Astrocyte (in vitro differentiated cells and primary cell): ENCODE data around the gene SMIM41. TPM values are rescaled to one million over a fixed set of nuclear protein-coding genes. Genes with fewer than 3 reads are reported as not detected.
A peak's percentile ranks its signal among the peaks of the same experiment; 100 is the strongest.

Experiments used
- DNase-seq: peaks from one replicate; pipeline ENCODE4 v3.0.0-alpha.2; 2010; ENCODE audit warnings: low read depth
- FAIRE-seq: peaks from 2 replicates; lab custom pipeline; 2011; peaks lifted over from hg19 to GRCh38; lab: Jason Lieb, UNC
- H2AFZ ChIP-seq: 2 replicates; pipeline ENCODE4 v1.6.0; 2012; ENCODE audit warnings: low read depth, low read length, inconsistent platforms
- H3K27ac ChIP-seq: 2 replicates; pipeline ENCODE4 v1.5.1; 2011; ENCODE audit warnings: low read depth, low read length, inconsistent platforms
- H3K27me3 ChIP-seq: 2 replicates; pipeline ENCODE4 v1.6.0; 2011; ENCODE audit warnings: low read length, inconsistent platforms; ENCODE audit not compliant: insufficient read depth
- H3K36me3 ChIP-seq: 2 replicates; pipeline ENCODE4 v1.5.1; 2011; ENCODE audit warnings: low read length, inconsistent platforms; ENCODE audit not compliant: insufficient read depth
- H3K4me1 ChIP-seq: 2 replicates; pipeline ENCODE4 v1.5.1; 2011; ENCODE audit warnings: low read length, inconsistent platforms; ENCODE audit not compliant: insufficient read depth
- H3K4me2 ChIP-seq: 2 replicates; pipeline ENCODE4 v1.6.0; 2012; ENCODE audit warnings: low read length, inconsistent platforms
- H3K4me3 ChIP-seq: 2 replicates; pipeline ENCODE4 v1.5.1; 2011; ENCODE audit warnings: low read depth, mild to moderate bottlenecking, low read length, inconsistent platforms; ENCODE audit not compliant: insufficient read depth
- H3K79me2 ChIP-seq: 2 replicates; pipeline ENCODE4 v1.6.0; 2012; ENCODE audit warnings: mild to moderate bottlenecking, low read length, inconsistent platforms; ENCODE audit not compliant: insufficient read depth
- H3K9ac ChIP-seq: 2 replicates; pipeline ENCODE4 v1.6.0; 2012; ENCODE audit warnings: mild to moderate bottlenecking, low read length, inconsistent platforms
- H3K9me3 ChIP-seq: 2 replicates; pipeline ENCODE4 v1.5.1; 2012; ENCODE audit warnings: low read depth, mild to moderate bottlenecking, low read length, inconsistent platforms; ENCODE audit not compliant: insufficient read depth
- H4K20me1 ChIP-seq: 2 replicates; pipeline ENCODE4 v1.6.0; 2012; ENCODE audit warnings: low read length, inconsistent platforms; ENCODE audit not compliant: insufficient read depth
- H3K27ac Mint-ChIP-seq: one replicate; pipeline ENCODE4 v1.8.0; 2021; ENCODE audit warnings: mild to moderate bottlenecking, mixed read lengths; ENCODE audit not compliant: unreplicated experiment
- H3K27me3 Mint-ChIP-seq: one replicate; pipeline ENCODE4 v1.8.0; 2021; ENCODE audit warnings: low read depth, mixed read lengths; ENCODE audit not compliant: unreplicated experiment
- H3K36me3 Mint-ChIP-seq: one replicate; pipeline ENCODE4 v1.8.0; 2021; ENCODE audit warnings: low read depth, mixed read lengths; ENCODE audit not compliant: unreplicated experiment
- H3K4me1 Mint-ChIP-seq: one replicate; pipeline ENCODE4 v1.8.0; 2021; ENCODE audit warnings: low read depth, mixed read lengths; ENCODE audit not compliant: unreplicated experiment
- H3K4me3 Mint-ChIP-seq: one replicate; pipeline ENCODE4 v1.8.0; 2021; ENCODE audit warnings: mild to moderate bottlenecking, moderate library complexity, mixed read lengths; ENCODE audit not compliant: unreplicated experiment
- H3K9me3 Mint-ChIP-seq: one replicate; pipeline ENCODE4 v1.8.0; 2021; ENCODE audit warnings: mild to moderate bottlenecking, mixed read lengths; ENCODE audit not compliant: unreplicated experiment
- EZH2 ChIP-seq: IDR thresholded peaks from 2 replicates; pipeline ENCODE4 v1.6.1; 2012; ENCODE audit warnings: mild to moderate bottlenecking, low read length, inconsistent platforms; ENCODE audit not compliant: insufficient read depth
- total RNA-seq: library from RNA; stranded (reverse); gene quantifications from 2 replicates; pipeline ENCODE4 v1.2.1, GENCODE V29; 2021
- TF ChIP-seq, protein P1 (sequence below): IDR thresholded peaks from 2 replicates; pipeline ENCODE4 v1.5.1; 2011; ENCODE audit warnings: low read depth, mild to moderate bottlenecking, inconsistent platforms, low read length, moderate library complexity; ENCODE audit not compliant: insufficient read depth

The SMIM41 gene
- total RNA-seq, 1 donor from 2014 or later, result 0.18 TPM

- Histone ChIP-seq H4K20me1 (peaks cover 56% of the 10 kb centered on the region), H3K9ac (no peak overlapping the region), H3K27me3 (peaks cover 3% of the 10 kb centered on the region), H3K27ac (no peak overlapping the region), H3K4me3 (no peak overlapping the region), H3K36me3 (peaks cover under 1% of the 10 kb centered on the region), H3K79me2 (peaks cover 10% of the 10 kb centered on the region), H3K4me2 (no peak overlapping the region), H2AFZ (no peak overlapping the region), H3K4me1 (peaks cover 15% of the 10 kb centered on the region), H3K9me3 (no peaks in the 10 kb centered on the region)
- Mint-ChIP-seq H3K27me3 (peaks cover 21% of the 10 kb centered on the region), H3K9me3 (no peaks in the 10 kb centered on the region), H3K4me3 (no peak overlapping the region), H3K4me1 (peaks cover 16% of the 10 kb centered on the region), H3K27ac (no peak overlapping the region), H3K36me3 (peaks cover 14% of the 10 kb centered on the region)
- TF ChIP-seq EZH2, result no peak
- TF ChIP-seq, protein P1, sequence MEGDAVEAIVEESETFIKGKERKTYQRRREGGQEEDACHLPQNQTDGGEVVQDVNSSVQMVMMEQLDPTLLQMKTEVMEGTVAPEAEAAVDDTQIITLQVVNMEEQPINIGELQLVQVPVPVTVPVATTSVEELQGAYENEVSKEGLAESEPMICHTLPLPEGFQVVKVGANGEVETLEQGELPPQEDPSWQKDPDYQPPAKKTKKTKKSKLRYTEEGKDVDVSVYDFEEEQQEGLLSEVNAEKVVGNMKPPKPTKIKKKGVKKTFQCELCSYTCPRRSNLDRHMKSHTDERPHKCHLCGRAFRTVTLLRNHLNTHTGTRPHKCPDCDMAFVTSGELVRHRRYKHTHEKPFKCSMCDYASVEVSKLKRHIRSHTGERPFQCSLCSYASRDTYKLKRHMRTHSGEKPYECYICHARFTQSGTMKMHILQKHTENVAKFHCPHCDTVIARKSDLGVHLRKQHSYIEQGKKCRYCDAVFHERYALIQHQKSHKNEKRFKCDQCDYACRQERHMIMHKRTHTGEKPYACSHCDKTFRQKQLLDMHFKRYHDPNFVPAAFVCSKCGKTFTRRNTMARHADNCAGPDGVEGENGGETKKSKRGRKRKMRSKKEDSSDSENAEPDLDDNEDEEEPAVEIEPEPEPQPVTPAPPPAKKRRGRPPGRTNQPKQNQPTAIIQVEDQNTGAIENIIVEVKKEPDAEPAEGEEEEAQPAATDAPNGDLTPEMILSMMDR, result peak; percentile 90
- DNase-seq (peak; percentile 34), FAIRE-seq (peak; percentile 84)
These were observed 3.6 kb downstream of the SMIM41 start for GRCh38 chr12:52082988-52083637.

- H3K4me2 ChIP-seq, result no peak overlapping the region
- peaks cover 51% of the 10 kb centered on the region for H4K20me1 ChIP-seq
- H3K36me3 Mint-ChIP-seq, result peaks cover 17% of the 10 kb centered on the region
- no peak overlapping the region for H3K4me3 ChIP-seq
- H3K4me1 ChIP-seq, result peaks cover 15% of the 10 kb centered on the region
- H3K27ac Mint-ChIP-seq, result peak overlapping the region; percentile 8
- FAIRE-seq (no peak), DNase-seq (no peak)
- no peak overlapping the region for H3K9ac ChIP-seq
- peaks cover 26% of the 10 kb centered on the region for H3K27me3 Mint-ChIP-seq
- no peak for TF ChIP-seq EZH2
- TF ChIP-seq, protein P1, result no peak
- no peak overlapping the region for H3K27ac ChIP-seq
- H3K9me3 Mint-ChIP-seq, result no peaks in the 10 kb centered on the region
- no peak overlapping the region for H3K4me3 Mint-ChIP-seq
- H3K36me3 ChIP-seq, result no peaks in the 10 kb centered on the region
- peaks cover 5% of the 10 kb centered on the region for H3K79me2 ChIP-seq
- no peaks in the 10 kb centered on the region for H3K9me3 ChIP-seq
- H3K27me3 ChIP-seq, result peaks cover 3% of the 10 kb centered on the region
- no peak overlapping the region for H2AFZ ChIP-seq
- H3K4me1 Mint-ChIP-seq, result peaks cover 16% of the 10 kb centered on the region
These were observed 4.1 kb downstream of the SMIM41 start for GRCh38 chr12:52083638-52083996.

DNA sequence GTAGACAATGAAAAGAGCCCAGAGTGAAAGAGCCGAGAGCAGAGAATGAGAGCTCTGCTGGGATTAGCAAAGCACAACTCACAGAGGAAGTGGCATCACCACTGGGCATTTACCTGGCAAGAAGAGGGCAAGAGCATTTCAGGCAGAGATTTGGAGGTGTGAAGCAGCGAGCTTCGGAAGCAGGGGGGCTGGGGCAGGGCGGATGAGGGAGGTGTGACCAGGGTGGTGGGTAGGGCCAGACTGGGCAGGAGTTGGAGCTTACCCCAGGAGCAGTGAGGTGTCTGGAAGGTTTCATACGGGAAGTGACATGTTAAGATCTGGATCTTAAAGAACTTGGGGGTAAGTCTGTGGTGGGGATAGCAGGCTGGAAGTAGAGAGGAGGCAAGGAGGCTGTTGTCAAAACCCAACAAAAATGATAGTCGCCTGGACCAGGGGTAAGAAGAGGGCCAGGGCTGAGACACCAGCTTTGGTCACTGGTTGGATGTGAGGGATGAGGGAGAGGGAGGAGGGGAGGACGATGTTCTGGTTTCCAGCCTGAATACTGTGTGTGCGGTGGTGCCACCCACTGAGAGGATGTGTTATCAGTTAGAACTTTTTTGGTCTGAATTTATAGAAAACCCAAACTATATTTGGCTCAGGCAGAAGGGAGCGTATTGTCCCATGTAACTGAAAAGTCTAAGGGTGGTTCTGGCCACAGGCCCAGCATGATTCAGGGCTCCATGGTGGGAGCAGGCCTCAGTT lies 5.2 kb downstream of the SMIM41 start:
- no peak overlapping the region for H3K4me3 ChIP-seq

More for the DNA sequence above, 5.2 kb downstream of the SMIM41 start:
- Histone ChIP-seq H3K9me3 (no peaks in the 10 kb centered on the region), H3K4me1 (peaks cover 15% of the 10 kb centered on the region), H4K20me1 (peaks cover 40% of the 10 kb centered on the region), H2AFZ (no peak overlapping the region), H3K9ac (no peak overlapping the region), H3K4me2 (no peak overlapping the region), H3K36me3 (no peaks in the 10 kb centered on the region), H3K27me3 (peaks cover 3% of the 10 kb centered on the region), H3K79me2 (no peaks in the 10 kb centered on the region), H3K27ac (no peak overlapping the region)
- H3K4me1 Mint-ChIP-seq, result peaks cover 16% of the 10 kb centered on the region
- no peak overlapping the region for H3K27ac Mint-ChIP-seq
- H3K9me3 Mint-ChIP-seq, result no peaks in the 10 kb centered on the region
- no peak overlapping the region for H3K4me3 Mint-ChIP-seq
- DNase-seq (no peak), FAIRE-seq (no peak)
- TF ChIP-seq, protein P1, result no peak
- no peak for TF ChIP-seq EZH2
- H3K36me3 Mint-ChIP-seq, result peaks cover 20% of the 10 kb centered on the region
- peaks cover 35% of the 10 kb centered on the region for H3K27me3 Mint-ChIP-seq
